SJSA1 (cell line): ENCODE data around the gene CLDN7. TPM values are rescaled to one million over a fixed set of nuclear protein-coding genes. Genes with fewer than 3 reads are reported as not detected.

Source experiments
- DNase-seq, 2 experiments: peaks; one replicate each; pipeline ENCODE4 v3.0.0-alpha.2; 2015 to 2020; ENCODE audit warnings: low spot score in 2 of 2, low read depth in 1 of 2
- H3K27ac ChIP-seq: fragments of 250-450 bp; sonication (Bioruptor Pico); 2 replicates; pipeline ENCODE4 v1.5.1; 2020; ENCODE audit warnings: mild to moderate bottlenecking, moderate library complexity
- H3K27me3 ChIP-seq: fragments of 250-450 bp; sonication (Bioruptor Pico); replicated peaks from 2 replicates; pipeline ENCODE4 v1.5.1; 2020; ENCODE audit warnings: mild to moderate bottlenecking, moderate library complexity
- H3K36me3 ChIP-seq: fragments of 250-450 bp; sonication (Bioruptor Pico); 2 replicates; pipeline ENCODE4 v1.5.1; 2020; ENCODE audit warnings: mild to moderate bottlenecking
- H3K4me1 ChIP-seq: fragments of 250-450 bp; sonication (Bioruptor Pico); replicated peaks from 2 replicates; pipeline ENCODE4 v1.6.1; 2021; ENCODE audit warnings: mild to moderate bottlenecking
- H3K4me3 ChIP-seq: fragments of 250-450 bp; sonication (Bioruptor Pico); 2 replicates; pipeline ENCODE4 v1.5.1; 2020; ENCODE audit warnings: mild to moderate bottlenecking
- H3K9me3 ChIP-seq: fragments of 250-450 bp; sonication (Bioruptor Pico); replicated peaks from 2 replicates; pipeline ENCODE4 v1.5.1; 2020; ENCODE audit warnings: mild to moderate bottlenecking
- total RNA-seq: library from RNA; depleted of rRNA; stranded (reverse); fragments of >200 nt; shearing (Covaris generic); gene quantifications from 2 replicates; pipeline ENCODE4 v1.2.3, GENCODE V29; 2014

Gene CLDN7
- total RNA-seq, 1 experiment from 2014 or later, result not detected

DNA sequence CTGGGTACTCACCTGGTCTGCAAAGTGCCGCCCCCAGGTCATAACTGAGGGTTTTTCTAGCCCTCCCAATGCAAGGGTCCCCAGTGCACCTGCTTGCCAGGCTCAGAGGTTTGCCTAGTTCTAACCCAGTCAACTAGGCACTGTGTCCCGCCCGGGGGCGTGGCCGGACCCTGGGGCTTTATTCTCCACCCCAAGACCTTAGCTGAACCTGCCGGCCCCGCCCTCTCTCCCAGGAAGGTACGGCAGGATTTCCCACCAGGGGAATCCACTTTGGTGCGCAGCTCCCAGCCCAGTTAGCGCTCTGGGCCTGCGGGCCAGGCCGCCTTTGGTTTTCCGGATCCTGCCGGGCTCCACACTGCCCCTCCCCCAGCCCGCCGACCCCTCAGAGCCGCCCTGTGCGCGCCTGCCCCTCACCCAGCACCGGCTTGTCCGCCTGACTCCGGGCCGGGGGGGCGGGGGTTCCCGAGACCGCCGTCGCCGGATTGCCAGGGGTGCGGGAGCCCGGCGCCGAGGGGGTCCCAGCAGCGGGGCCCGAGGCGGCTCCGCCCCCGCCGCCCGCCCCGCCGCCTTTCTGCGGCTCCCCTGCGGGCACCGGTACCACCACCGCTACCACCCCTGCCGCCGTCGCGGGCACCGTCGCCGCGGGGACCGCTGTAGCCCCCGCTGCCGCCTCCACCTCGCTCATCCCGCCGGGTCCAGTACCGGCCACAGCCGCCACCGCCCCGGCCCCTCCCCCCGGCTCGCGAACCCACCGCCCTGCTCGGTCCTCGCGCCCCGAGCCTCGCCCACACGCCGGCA, 31.7 kb upstream of the CLDN7 start:
- Histone ChIP-seq H3K4me1 (peaks cover 19% of the 10 kb centered on the region), H3K27ac (no peak overlapping the region), H3K27me3 (peaks cover 58% of the 10 kb centered on the region), H3K4me3 (peak overlapping the region; percentile 5; the same call in 1 of the 2 replicates), H3K36me3 (no peaks in the 10 kb centered on the region), H3K9me3 (no peaks in the 10 kb centered on the region)
- no peak for DNase-seq

DNA sequence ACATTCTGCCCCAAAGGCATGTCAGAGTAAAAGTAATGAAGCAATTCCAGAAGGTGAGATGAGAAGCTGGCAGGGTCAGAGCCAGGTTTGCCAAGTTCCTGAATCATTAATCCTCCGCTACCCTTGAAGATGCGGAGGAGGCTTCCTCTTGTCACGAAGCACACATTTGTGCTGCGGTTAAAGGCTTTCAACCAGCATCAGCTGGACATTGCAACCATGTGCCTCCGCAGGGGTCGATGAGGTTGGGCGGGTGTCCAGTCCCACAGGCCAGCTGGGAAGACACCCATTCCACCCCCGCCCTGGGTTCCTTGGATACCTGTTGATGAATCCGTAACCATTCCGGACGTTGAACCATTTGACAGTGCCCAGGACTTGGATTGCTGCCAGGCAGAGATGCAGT, 30.9 kb upstream of the CLDN7 start:
- no peak for DNase-seq
- Histone ChIP-seq H3K36me3 (no peaks in the 10 kb centered on the region), H3K27ac (no peak overlapping the region), H3K9me3 (no peaks in the 10 kb centered on the region), H3K4me1 (peaks cover 19% of the 10 kb centered on the region), H3K27me3 (peaks cover 67% of the 10 kb centered on the region), H3K4me3 (no peak overlapping the region)

DNA sequence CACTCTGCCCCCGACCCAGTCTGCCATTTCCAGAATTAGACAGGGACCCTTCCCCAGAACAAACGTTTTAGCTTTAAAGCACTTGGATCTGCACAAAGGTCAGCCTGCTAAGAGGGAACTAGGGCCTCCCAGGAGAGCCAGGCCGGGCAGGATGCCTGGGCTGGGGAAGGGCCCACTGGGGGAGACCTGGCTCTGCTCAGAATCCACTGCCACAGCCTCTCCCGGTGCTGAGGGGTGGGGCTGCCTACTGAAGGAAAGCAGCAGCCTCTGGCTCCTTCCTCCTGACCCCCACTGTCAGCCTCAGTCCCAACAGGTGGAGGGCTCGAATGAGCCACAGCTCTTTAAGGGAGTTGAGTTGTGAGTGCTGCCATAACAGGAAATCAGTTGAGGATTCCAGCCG, 30.5 kb upstream of the CLDN7 start:
- H3K27me3 ChIP-seq, result peaks cover 67% of the 10 kb centered on the region
- no peak overlapping the region for H3K4me3 ChIP-seq
- no peak for DNase-seq
- no peak overlapping the region for H3K27ac ChIP-seq
- peaks cover 19% of the 10 kb centered on the region for H3K4me1 ChIP-seq
- H3K36me3 ChIP-seq, result no peaks in the 10 kb centered on the region
- H3K9me3 ChIP-seq, result no peaks in the 10 kb centered on the region

DNA sequence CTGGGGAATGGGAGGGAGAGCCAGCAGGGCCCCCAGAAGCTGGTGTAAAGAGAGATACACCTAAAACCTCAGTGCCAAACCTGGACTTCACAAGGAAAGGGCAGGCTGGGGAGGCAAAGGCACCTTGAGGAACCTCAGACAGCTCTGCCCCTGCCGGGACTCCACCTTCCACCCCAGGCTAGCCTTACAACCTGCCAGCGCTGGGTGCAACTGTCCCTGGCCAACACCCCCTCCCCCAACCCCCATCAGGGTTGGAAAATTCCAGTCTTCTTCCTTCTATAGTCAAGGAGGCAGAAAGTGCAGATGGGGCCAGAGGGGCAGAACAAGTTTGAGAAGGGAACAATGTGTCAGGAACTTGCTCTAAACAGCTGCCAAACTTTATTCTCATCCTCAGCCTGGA, 29.9 kb upstream of the CLDN7 start:
- no peak for DNase-seq
- Histone ChIP-seq H3K27ac (no peak overlapping the region), H3K27me3 (peaks cover 67% of the 10 kb centered on the region), H3K36me3 (no peaks in the 10 kb centered on the region), H3K4me1 (peaks cover 19% of the 10 kb centered on the region), H3K9me3 (no peaks in the 10 kb centered on the region), H3K4me3 (no peak overlapping the region)

DNA sequence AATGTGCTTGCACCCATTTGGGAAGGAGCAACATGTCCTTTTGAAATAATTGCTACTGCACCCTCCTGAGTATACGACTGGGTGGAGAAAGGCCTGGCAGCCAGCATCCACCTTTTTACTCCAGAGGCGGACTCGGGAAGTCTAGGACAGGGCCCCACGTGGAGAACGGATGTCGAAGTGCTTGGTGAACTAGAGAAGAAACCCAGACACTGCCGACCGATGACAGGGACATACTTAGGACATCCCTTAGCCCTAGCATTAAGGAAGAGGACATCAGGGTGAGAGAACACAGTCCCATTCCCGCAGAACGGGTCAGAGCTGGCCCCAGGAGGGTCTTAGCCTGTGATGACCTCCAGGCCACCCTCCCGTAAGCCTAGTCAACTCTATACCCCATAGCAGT, 28.4 kb upstream of the CLDN7 start:
- peaks cover 75% of the 10 kb centered on the region for H3K27me3 ChIP-seq
- no peak overlapping the region for H3K27ac ChIP-seq

DNA sequence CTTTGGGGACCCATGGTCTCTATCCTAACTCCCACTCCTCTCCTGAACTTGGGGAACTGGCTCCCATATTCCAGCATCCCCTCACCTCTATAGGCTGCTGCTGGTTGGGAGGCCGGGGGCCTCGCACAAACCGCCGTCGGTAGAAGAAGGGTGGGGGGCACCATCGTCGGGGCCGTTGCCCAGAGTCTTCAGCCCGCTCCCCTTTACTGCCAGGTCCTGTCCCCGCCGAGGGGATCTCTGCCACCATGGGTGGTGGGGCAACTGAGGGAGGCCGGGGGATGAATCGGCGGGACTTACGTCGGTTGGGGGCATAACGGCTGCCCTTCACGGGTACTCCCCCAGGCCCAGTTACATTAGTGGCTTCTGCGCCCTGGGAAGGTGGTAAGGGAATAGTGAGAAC, 27.9 kb upstream of the CLDN7 start:
- Histone ChIP-seq H3K27ac (no peak overlapping the region), H3K4me3 (no peak overlapping the region), H3K27me3 (peaks cover 71% of the 10 kb centered on the region), H3K9me3 (no peaks in the 10 kb centered on the region), H3K4me1 (peaks cover 10% of the 10 kb centered on the region), H3K36me3 (no peaks in the 10 kb centered on the region)
- DNase-seq, result no peak

More for the DNA sequence above, 28.4 kb upstream of the CLDN7 start:
- no peak overlapping the region for H3K4me3 ChIP-seq
- no peak for DNase-seq
- peaks cover 10% of the 10 kb centered on the region for H3K4me1 ChIP-seq
- H3K9me3 ChIP-seq, result no peaks in the 10 kb centered on the region
- no peaks in the 10 kb centered on the region for H3K36me3 ChIP-seq

DNA sequence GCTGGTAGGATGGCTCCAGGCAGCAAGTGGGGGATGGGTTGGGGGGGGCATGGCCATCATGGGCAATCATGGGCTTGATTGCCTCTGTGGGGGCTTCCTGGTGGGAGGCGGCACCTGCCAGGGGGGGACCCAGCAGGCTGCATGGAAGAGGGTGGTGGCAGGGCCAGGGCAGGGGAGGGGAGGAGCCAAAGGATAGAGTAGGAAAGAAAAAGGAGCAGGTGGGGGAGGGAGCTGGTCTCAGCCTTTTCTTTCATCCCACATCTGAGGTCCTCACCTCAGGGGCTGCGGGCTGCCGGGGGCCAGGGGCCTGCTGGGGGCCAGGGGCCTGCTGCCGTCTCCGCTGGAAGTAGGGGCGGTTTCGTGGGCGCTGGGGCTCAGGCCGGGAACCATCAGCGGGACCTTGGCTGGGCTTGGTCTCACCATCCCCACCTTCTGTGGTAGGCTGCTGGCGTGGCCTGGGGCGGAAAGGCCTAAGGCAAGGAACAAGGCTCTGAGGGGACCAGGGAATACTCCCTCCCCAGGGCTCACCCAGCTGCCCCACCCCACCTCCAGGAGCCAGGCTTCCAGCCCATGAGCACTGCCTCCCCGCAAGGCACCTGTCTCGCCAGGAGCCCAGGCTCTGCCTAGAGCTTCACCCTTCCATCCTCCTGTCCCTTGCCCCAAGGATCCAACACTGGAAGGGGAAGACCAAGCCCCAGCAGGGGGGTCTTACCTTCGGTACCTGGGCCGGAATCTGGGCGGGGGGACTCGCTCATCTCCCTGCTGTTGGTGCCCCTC, 27.2 kb upstream of the CLDN7 start:
- no peaks in the 10 kb centered on the region for H3K9me3 ChIP-seq
- H3K27ac ChIP-seq, result no peak overlapping the region
- no peaks in the 10 kb centered on the region for H3K36me3 ChIP-seq
- DNase-seq, result no peak
- H3K4me3 ChIP-seq, result no peak overlapping the region
- peaks cover 4% of the 10 kb centered on the region for H3K4me1 ChIP-seq
- peaks cover 64% of the 10 kb centered on the region for H3K27me3 ChIP-seq

DNA sequence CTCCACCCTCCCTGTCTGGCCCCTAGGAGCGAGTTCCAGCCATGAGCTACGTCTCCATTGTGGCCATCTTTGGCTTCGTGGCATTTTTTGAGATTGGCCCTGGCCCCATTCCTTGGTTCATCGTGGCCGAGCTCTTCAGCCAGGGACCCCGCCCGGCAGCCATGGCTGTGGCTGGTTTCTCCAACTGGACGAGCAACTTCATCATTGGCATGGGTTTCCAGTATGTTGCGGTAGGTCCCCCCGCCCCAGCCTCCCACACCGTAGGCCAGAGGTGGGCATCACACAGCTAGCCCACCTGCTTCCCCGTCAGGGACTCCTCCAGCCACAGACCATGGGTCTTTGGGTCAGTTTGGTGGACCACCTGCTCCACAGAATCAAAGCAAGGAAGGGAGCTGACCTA, 23.4 kb upstream of the CLDN7 start:
- H3K9me3 ChIP-seq, result no peaks in the 10 kb centered on the region
- no peak overlapping the region for H3K27ac ChIP-seq
- H3K4me1 ChIP-seq, result peaks cover 16% of the 10 kb centered on the region
- H3K27me3 ChIP-seq, result peaks cover 46% of the 10 kb centered on the region
- no peaks in the 10 kb centered on the region for H3K36me3 ChIP-seq
- DNase-seq, result no peak
- H3K4me3 ChIP-seq, result no peak overlapping the region

DNA sequence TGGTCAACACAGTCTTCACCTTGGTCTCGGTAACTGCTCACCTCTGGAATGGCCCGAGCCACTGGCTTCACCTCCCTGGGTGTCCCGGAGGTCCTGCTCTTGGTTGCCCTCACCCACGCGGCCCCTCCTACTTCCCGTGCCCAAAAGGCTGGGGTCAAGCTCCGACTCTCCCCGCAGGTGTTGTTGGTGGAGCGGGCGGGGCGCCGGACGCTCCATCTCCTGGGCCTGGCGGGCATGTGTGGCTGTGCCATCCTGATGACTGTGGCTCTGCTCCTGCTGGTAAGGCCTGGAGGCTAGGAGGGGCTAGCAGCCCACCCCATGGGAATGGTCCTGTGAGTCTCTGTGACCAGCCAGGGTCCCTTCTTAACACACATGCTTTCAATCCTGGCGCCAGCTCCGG, 22.6 kb upstream of the CLDN7 start:
- H3K27me3 ChIP-seq, result peaks cover 40% of the 10 kb centered on the region

DNA sequence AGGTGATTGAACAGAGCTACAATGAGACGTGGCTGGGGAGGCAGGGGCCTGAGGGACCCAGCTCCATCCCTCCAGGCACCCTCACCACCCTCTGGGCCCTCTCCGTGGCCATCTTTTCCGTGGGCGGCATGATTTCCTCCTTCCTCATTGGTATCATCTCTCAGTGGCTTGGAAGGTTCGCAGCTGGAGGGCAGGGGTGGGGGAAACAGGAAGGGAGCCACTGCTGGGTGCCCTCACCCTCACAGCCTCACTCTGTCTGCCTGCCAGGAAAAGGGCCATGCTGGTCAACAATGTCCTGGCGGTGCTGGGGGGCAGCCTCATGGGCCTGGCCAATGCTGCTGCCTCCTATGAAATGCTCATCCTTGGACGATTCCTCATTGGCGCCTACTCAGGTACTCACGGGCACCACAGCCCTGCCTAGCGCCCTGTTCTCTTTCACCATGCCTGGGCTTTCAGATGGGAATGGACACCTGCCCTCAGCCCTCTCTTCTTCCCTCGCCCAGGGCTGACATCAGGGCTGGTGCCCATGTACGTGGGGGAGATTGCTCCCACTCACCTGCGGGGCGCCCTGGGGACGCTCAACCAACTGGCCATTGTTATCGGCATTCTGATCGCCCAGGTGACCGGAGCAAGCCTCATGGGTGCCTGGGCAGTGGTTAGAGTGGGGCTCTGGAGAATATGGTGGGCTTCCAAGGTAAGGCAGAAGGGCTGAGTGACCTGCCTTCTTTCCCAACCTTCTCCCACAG, 21.4 kb upstream of the CLDN7 start:
- Histone ChIP-seq H3K9me3 (no peaks in the 10 kb centered on the region), H3K4me1 (peaks cover 18% of the 10 kb centered on the region), H3K4me3 (no peak overlapping the region), H3K27ac (no peak overlapping the region), H3K27me3 (peaks cover 30% of the 10 kb centered on the region), H3K36me3 (no peaks in the 10 kb centered on the region)
- DNase-seq, result no peak

More for the DNA sequence above, 22.6 kb upstream of the CLDN7 start:
- Histone ChIP-seq H3K4me3 (no peak overlapping the region), H3K9me3 (no peaks in the 10 kb centered on the region), H3K36me3 (no peaks in the 10 kb centered on the region), H3K4me1 (peaks cover 18% of the 10 kb centered on the region), H3K27ac (no peak overlapping the region)
- no peak for DNase-seq

DNA sequence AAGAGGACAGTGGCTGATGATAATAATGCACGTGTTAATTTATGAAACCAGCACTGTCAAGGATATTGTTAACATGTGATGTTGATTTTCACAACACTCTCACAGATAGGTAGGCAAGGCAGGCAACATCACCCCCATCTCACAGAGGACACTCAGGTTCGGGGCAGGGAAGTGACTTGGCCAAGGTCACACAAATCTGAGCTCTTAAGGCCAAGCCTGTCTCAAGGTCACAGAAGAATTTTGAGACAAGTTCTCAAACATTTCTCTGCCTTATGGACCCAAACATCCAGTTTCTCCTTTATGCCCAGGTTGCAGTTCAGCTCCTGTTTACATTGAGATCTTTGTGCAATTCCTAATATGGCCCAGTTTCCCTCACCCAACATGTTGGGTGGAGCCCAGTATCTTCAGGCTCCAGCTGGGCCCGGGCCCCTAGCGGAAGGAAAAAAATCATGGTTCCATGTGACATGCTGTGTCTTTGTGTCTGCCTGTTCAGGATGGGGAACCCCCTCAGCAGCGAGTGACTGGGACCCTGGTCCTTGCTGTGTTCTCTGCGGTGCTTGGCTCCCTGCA, 20.6 kb upstream of the CLDN7 start:
- peaks cover 25% of the 10 kb centered on the region for H3K27me3 ChIP-seq
- no peaks in the 10 kb centered on the region for H3K9me3 ChIP-seq
- no peaks in the 10 kb centered on the region for H3K36me3 ChIP-seq
- no peak for DNase-seq
- peaks cover 18% of the 10 kb centered on the region for H3K4me1 ChIP-seq
- no peak overlapping the region for H3K27ac ChIP-seq
- H3K4me3 ChIP-seq, result no peak overlapping the region

DNA sequence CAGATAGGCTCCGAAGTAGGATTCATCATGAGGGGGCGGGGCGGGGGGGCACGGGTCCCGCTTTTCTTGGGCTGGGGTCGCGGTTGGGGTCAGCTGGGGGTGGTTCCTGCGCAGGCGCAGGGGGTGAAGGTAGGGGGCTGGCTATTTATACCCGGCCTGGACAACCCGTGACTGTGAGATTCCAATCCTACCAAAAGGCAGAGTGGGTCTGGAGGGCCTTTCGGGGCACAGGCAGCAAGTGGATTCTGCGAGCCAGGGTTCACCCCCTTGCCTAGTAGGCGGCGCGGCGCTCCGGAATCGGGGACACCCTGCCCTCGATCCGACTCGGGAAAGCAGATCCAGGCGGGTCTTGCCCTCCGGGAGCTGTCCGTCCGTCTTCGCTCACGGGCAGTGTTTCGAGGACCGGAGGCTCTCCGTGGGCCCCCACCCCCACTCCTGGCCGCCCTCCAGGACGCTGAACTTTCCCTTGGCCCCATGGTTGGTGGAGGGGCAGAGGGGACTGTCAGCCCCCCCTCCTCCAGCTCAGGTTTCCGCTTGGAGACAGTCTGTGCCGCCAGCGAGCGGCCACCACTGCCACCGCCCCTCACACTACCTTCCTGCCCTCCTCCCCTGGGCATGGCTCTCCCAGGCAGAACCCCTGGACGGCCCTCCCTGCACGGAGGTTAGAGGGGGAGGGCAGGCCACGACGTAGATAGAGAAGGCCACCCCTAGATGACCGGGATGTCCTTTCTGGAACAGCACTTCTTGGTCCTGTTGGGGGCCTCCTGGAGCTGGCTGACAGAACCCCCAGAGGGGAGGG, 19.9 kb upstream of the CLDN7 start:
- Histone ChIP-seq H3K4me3 (peak overlapping the region; percentile 35), H3K36me3 (no peaks in the 10 kb centered on the region)

More for the DNA sequence above, 19.9 kb upstream of the CLDN7 start:
- no peak overlapping the region for H3K27ac ChIP-seq
- peaks cover 18% of the 10 kb centered on the region for H3K4me1 ChIP-seq
- H3K9me3 ChIP-seq, result no peaks in the 10 kb centered on the region
- H3K27me3 ChIP-seq, result peaks cover 25% of the 10 kb centered on the region
- DNase-seq, result no peak
